ENCODE data around the gene LGALS7B.

- TF ChIP-seq FOS (IDR thresholded peaks at IDR 0.05; ENCODE audit: low read depth, low read length) (no peak), BHLHE40 (IDR thresholded peaks at IDR 0.05; ENCODE audit: low read depth, low read length) (no peak), POLR2A (IDR thresholded peaks at IDR 0.05; ENCODE audit: low read depth, low read length) (no peak), RFX5 (IDR thresholded peaks at IDR 0.05; ENCODE audit: low read depth, low read length) (no peak), SMC3 (IDR thresholded peaks at IDR 0.05; ENCODE audit: low read depth, low read length) (no peak)
- TF ChIP-seq, protein P1, sequence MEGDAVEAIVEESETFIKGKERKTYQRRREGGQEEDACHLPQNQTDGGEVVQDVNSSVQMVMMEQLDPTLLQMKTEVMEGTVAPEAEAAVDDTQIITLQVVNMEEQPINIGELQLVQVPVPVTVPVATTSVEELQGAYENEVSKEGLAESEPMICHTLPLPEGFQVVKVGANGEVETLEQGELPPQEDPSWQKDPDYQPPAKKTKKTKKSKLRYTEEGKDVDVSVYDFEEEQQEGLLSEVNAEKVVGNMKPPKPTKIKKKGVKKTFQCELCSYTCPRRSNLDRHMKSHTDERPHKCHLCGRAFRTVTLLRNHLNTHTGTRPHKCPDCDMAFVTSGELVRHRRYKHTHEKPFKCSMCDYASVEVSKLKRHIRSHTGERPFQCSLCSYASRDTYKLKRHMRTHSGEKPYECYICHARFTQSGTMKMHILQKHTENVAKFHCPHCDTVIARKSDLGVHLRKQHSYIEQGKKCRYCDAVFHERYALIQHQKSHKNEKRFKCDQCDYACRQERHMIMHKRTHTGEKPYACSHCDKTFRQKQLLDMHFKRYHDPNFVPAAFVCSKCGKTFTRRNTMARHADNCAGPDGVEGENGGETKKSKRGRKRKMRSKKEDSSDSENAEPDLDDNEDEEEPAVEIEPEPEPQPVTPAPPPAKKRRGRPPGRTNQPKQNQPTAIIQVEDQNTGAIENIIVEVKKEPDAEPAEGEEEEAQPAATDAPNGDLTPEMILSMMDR (conservative IDR thresholded peaks at IDR 0.05; ENCODE audit: low read depth, low read length) = no peak
These were observed 2.3 kb upstream of the LGALS7B start for GRCh38 chr19:38786572-38787265.
